Stimulated activated CD8-positive, alpha-beta memory T cell treated with anti-CD3 and anti-CD28 coated beads, Interleukin-12 subunit alpha, Interleukin-12 subunit beta, amount 100 ng/mL, for 4 hours (primary cell): ENCODE results near the gene GMDS.

Source experiments
- DNase-seq: peaks from one replicate; pipeline ENCODE4 v3.0.0-alpha.2; 2020; ENCODE audit warnings: low read depth

The GMDS gene

GRCh38 chr6:2178125-2178524 is 67.3 kb downstream of the GMDS start:
- no peak for DNase-seq

DNA sequence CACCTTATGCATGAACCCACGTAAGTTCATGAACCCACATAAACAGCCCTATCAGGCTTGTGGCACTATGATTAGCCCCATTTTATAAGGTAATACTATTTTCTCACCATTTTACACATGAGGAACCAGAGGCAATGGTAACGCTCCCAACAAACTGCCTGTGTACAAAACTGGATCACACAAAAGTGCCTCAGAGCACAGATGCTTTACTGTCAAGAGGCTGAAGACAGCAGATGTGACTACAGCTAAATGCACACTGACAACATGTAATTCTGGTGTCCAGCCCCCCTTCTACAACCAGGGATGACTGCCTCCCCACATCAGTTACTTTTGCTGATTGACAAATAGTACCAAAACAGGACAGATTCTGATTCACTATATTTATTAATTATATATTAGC is 69.6 kb downstream of the GMDS start:
- DNase-seq: no peak

DNA sequence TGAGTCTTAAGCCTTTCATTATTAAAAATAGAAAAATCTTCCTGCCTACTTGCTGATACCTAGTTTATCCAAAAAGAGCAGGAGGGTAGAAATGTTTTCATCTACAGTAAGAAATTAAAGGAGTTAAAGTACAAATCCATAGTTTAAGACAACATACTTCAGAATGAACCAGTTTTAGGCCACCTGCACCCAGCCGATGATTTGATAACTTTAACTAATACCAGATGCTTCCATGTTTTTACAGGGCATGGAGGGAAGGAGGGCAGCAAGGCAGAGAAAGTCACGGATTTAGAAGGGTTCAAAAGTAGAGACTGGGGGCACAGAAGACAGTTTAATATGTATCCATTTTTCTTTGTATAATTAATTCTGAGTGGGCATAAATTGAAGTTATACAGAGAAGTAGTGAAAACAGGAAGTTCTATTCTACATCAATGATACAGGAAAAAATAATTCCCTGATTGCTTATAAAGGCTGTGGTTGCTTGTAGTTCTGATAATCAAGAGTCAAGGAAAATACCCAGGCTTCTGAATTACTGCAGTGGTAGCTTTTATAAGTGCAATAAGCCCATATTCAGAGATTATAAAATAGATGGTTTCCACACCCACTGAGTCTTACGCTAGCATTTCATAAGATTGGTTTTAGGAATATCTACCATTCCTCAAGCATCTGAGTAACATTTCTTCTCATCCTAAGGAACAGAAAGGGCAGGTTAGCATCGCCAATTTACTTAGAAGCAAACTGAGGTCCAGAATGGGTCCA is 72.0 kb downstream of the GMDS start:
- DNase-seq: no peak

DNA sequence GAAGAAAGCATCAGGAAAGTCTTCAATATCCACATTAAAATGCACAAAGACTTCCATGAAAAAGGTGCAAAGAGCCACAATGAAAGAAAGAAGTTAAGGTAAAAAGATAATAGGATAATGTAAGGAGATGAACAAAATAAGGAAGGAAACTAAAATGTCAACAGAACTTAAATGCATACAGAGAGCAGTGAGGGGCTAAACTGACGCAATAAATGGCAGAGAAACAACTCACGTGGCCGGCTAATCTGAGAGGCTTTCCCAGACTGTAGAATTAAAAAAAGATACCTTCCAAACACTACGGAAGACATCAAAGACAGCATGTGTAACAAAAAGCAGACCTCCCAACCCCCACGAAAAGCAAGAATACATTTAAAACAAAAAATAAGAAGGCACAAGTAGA is 73.7 kb downstream of the GMDS start:
- no peak for DNase-seq

DNA sequence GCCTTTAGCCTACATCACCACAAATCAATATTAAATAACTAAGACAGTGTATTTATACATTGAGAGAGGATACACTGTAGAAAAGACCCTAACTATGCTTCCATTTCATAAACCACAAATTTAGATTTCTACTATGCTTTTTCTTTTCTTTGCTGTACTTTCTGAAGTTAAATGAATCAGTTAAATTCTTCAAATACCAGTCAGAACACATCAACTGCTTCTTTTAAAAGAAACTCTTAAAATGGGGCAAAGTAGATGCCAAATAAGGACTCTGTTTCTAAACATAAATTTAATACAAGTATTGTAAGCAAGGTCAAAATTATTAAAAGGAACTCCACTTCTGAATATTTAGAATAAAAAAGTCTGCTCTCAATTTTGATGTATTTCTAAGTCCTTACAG is 76.9 kb downstream of the GMDS start:
- DNase-seq: no peak

GRCh38 chr6:2166717-2167116 is 78.7 kb downstream of the GMDS start:
- DNase-seq: no peak

DNA sequence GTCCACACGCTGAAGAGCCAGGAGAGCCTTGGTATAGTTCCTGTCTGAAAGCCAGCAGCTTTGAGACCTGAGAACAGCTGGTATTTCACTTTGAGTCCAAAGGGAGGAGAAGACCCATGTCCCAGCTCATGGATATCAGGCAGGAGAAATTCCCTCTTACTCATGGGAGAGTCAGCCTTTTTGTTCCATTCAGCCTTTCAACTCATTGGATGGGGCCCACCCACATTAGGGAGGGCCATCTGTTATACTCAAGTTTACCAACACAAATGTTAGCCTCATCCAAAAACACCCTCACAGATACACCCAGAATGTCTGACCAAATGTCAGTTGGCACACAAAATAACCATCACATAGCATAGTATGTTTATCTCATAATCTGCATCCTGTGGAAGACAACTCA is 80.1 kb downstream of the GMDS start:
- no peak for DNase-seq

- DNase-seq: no peak
Observed at GRCh38 chr6:2164481-2164880, 80.9 kb downstream of the GMDS start.

- DNase-seq: no peak
Observed at GRCh38 chr6:2162079-2162445, 83.3 kb downstream of the GMDS start.

GRCh38 chr6:2158596-2159271 is 86.7 kb downstream of the GMDS start:
- DNase-seq: no peak

DNA sequence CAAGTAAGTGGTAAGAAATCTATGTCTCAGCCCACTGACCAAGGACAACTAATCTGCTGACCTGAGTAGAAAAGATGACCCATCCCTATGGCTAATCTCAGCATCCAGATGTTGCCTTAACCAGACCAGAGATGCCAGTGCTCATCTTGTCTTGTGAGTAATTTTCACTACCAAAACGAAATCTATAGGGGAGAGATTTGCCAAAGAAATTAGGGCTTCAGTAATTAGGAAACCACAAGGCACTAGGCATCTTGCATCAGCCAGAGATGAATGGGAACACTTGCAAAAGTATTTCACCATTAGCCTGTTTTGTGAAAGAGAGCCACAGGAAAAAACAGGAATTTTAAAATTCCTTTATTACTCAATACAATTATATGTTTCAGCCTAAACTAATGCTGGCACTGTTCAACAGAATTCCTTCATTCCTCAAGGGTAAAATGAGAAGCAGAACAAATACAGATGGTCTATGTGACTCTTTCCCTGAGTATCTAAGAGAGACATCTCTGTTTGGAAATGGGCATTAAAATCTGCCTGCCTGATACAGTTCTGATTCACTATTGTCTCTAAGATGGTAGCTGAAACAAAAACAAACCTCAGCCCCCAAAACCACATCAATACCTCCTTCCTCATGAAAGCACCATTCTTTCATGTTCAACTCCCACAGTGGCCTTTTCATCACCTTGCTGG is 87.8 kb downstream of the GMDS start:
- DNase-seq: no peak

DNA sequence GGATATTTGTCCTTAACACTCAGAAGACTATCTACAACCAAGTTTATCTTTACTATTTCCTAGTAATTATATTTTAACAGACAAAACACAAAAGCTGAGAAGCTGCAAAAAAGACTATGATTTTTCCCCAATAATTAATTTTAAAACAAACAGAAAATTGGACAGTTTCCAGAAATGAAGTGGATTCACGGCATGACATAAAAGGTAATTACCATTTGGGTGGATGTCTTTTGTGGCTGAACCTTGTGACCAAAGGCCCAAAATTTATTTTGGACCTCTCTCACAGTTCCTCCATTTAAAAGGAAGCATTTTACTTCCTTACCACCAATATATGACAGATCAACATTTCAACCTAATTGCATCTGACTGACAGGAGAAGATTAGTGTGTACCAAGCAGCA is 90.2 kb downstream of the GMDS start:
- no peak for DNase-seq

- DNase-seq: no peak
Observed at GRCh38 chr6:2149361-2150006, 95.9 kb downstream of the GMDS start.

- DNase-seq: no peak
Observed at GRCh38 chr6:2148748-2149147, 96.7 kb downstream of the GMDS start.

DNA sequence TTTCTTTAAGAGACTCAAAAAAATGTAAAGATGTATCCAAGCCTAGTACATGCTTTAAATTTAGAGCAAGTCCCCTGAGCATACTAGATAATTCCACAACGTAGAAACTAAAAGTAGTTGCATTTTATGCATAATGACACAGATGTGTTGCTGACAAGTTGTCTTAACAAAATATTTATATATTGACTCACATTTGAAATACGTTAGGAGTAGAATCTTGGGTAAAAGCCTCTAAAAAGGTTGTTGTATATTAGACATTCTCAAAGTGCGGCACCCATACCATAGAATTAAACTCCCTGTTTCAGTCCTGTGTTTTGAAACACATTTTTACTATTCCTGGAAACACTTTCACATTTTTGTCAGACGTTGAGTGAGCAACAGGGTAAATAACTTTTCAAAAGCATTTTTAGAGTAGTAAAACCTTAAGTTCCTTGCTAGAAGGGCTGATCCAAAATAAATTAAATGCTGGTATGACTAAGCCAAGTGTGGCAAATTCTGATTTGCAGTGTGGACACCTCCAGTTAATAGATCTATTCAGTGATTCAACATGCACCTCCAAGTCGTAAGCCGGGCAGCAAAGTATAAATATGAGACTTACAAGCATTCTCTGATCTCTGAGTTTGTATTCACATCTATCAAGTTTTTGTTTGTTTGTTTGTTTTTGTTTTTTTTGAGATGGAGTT is 97.5 kb downstream of the GMDS start:
- no peak for DNase-seq

GRCh38 chr6:2147261-2147660 is 98.1 kb downstream of the GMDS start:
- DNase-seq: no peak

DNA sequence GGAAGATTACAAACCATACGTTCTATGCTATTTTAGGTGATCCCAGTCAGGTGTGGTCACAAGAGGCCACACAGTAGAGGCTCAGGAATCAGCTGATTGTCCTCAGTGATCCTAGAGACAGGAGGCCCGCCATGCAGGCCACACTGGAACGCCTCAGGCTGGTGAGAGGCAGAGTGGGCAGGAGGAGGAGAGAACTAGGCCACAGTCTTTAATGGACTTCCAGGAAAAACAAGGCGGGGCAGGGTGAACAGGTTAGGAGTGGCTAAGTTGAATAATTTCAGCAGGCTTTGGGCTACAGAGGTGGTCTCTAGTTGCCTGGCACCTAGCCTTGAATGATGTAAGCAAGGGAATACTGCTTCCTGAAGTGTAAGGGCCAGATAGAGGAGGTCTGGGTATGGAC is 101.2 kb downstream of the GMDS start:
- no peak for DNase-seq

DNA sequence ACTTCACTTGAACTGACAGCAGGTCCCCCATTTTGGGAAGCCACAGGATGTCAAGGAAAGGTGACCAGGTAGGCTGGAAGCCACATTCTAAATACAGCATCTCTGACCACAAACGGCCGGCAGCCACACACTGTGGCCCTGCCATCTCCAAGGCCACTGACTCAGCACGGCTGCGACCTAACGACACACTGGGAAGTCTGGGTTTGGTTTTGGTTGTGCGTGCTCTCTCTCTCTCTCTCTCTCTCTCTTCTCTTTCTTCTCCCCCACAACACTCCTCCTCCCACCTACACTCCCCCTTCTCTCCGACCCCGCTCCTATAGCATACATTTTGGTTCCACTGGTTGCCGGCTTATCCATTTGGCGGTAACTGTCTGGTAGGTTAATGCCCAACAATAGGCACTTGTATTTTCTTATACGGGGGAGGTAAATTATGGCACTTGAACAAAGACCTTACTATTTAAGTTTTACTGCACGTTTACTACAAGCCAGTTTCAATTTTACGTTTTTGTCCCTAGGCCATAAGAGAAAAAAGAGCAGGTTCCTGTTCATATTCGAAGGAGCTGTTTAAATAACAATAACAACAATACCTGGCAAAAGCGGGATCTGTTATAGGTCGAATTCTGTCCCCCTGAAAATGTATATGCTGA is 103.6 kb downstream of the GMDS start:
- no peak for DNase-seq

- DNase-seq: no peak
Observed at GRCh38 chr6:2140438-2141128, 104.8 kb downstream of the GMDS start.

DNA sequence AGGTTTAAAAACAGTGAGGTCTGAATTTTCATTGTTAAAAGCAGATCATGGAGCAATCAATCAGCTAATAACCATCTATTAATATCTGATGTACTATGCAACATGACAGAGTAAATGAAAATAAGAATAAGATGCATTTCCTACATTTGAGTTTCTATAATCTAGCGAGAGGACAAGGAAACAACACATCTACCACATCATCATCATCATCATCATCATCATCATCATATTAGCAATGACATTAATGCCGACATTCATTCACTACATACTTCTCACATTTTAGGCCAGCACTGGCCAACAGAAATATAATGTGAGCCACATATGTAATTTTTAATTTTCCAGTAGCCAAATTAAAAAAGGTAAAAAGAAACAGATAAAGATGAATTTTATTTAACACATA is 110.0 kb downstream of the GMDS start:
- DNase-seq: no peak

GRCh38 chr6:2134554-2134953 is 110.9 kb downstream of the GMDS start:
- no peak for DNase-seq
